ENCODE data around the gene SUPT3H. TPM values are rescaled to one million over a fixed set of nuclear protein-coding genes. Genes with fewer than 3 reads are reported as not detected.
A peak's percentile ranks its signal among the peaks of the same experiment; 100 is the strongest.

SUPT3H gene
- total RNA-seq, 1 donor from 2014 or later: 14.8 TPM

- Mint-ChIP-seq H3K4me3 (ENCODE audit: low read depth) (no peak overlapping the region), H3K27ac (no peak overlapping the region), H3K36me3 (ENCODE audit: low read depth) (peaks cover 7% of the 10 kb centered on the region), H3K4me1 (ENCODE audit: low read depth) (peaks cover 15% of the 10 kb centered on the region), H3K9me3 (no peaks in the 10 kb centered on the region), H3K27me3 (ENCODE audit: low read depth) (no peaks in the 10 kb centered on the region)
- DNase-seq (ENCODE audit: low spot score): no peak
- intact Hi-C loops (cut with micrococcal nuclease): no loop called here
Observed at GRCh38 chr6:45105170-45105820, 272.4 kb downstream of the SUPT3H start.

GRCh38 chr6:45104429-45104828 is 273.3 kb downstream of the SUPT3H start:
- intact Hi-C loops (cut with micrococcal nuclease): no loop called here
- Mint-ChIP-seq H3K4me1 (ENCODE audit: low read depth) (peaks cover 10% of the 10 kb centered on the region), H3K4me3 (ENCODE audit: low read depth) (no peak overlapping the region), H3K9me3 (no peaks in the 10 kb centered on the region), H3K27me3 (ENCODE audit: low read depth) (no peaks in the 10 kb centered on the region), H3K36me3 (ENCODE audit: low read depth) (peaks cover 11% of the 10 kb centered on the region), H3K27ac (no peak overlapping the region)
- no peak for DNase-seq (ENCODE audit: low spot score)

- Mint-ChIP-seq H3K36me3 (ENCODE audit: low read depth) (peaks cover 11% of the 10 kb centered on the region), H3K9me3 (no peaks in the 10 kb centered on the region), H3K27me3 (ENCODE audit: low read depth) (no peaks in the 10 kb centered on the region), H3K4me3 (ENCODE audit: low read depth) (no peak overlapping the region), H3K4me1 (ENCODE audit: low read depth) (no peaks in the 10 kb centered on the region), H3K27ac (no peak overlapping the region)
- no peak for DNase-seq (ENCODE audit: low spot score)
- intact Hi-C loops (cut with micrococcal nuclease): no loop called here
Observed at GRCh38 chr6:45098256-45098655, 279.5 kb downstream of the SUPT3H start.

DNA sequence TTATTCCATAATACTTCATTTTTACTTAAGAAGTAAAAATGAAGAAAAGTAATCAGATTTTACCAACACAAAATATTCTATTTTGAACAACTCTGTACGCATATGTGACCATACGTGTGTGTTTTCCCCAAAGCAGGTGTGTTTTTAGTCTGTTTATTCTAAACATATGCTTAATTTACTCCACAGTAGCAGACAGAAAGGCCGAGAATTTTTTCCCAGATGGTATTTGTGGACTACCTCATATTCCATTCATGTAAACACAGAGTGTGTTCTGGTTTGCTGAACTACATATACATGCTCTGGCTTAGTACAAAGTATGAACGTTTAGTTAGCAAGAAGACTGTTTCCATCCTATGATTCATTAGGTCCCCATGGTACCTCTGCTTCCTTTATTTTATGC is 282.9 kb downstream of the SUPT3H start:
- Mint-ChIP-seq H3K9me3 (no peaks in the 10 kb centered on the region), H3K4me1 (ENCODE audit: low read depth) (no peaks in the 10 kb centered on the region), H3K27ac (no peak overlapping the region), H3K27me3 (ENCODE audit: low read depth) (no peaks in the 10 kb centered on the region), H3K4me3 (ENCODE audit: low read depth) (no peak overlapping the region), H3K36me3 (ENCODE audit: low read depth) (peaks cover under 1% of the 10 kb centered on the region)
- no peak for DNase-seq (ENCODE audit: low spot score)
- intact Hi-C loops (cut with micrococcal nuclease): no loop called here

DNA sequence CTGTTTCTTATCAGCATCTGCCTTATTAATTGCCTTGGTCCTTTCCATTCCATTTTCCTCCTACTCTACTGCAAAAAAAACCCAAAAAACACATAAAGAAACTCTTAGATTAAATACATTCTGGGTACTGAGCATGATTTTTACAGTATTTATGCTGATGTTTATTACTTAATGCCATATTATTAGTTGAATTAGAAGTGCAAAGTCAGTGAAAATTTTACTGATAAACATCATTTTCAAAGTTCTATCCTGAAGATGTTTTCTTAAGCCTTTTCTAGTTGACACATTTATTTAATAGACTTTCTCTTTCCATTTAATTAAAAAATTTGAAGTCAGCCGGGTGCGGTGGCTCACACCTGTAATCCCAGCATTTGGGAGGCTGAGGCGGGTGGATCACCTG is 285.6 kb downstream of the SUPT3H start:
- no peak for DNase-seq (ENCODE audit: low spot score)
- Mint-ChIP-seq H3K36me3 (ENCODE audit: low read depth) (no peaks in the 10 kb centered on the region), H3K4me3 (ENCODE audit: low read depth) (no peak overlapping the region), H3K27ac (no peak overlapping the region), H3K27me3 (ENCODE audit: low read depth) (no peaks in the 10 kb centered on the region), H3K9me3 (no peaks in the 10 kb centered on the region), H3K4me1 (ENCODE audit: low read depth) (no peaks in the 10 kb centered on the region)
- intact Hi-C loops (cut with micrococcal nuclease): no loop called here

DNA sequence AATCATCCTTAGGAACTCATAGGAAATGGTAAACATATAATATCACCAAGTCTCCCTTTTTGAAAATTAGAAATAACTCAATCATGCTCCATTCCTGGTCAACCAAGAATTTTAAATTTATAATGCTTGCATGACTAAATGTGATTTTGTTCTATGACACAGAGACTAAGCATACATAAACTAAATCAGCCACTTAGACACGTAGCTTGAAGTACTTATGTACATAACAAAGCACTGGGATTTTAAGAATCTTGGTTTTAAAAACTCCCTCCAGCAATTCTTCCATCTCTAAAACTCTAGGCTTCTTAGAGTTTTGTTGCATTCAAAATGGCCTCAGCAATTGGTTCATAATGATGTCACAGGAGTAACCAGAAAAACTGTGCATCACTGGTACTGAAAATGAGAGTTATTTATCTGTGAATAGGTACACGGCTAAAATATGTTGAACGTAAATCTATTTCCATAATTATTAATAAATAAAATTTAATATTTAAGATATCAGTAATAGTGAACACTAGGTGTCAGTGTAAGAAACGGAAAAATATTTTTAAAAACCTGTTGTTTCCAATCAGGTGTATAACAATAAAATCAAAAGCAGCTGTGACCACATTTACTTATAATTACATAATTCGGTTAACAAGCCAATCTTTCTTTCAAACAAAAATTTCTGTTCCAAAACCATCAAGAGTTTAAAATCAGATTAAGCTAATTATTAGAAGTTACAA is 291.2 kb downstream of the SUPT3H start:
- H3K36me3 Mint-ChIP-seq (ENCODE audit: low read depth): peaks cover 10% of the 10 kb centered on the region
- DNase-seq (ENCODE audit: low spot score): no peak
- H3K27ac Mint-ChIP-seq: no peak overlapping the region
- no peak overlapping the region for H3K4me3 Mint-ChIP-seq (ENCODE audit: low read depth)
- H3K9me3 Mint-ChIP-seq: peaks cover 11% of the 10 kb centered on the region
- no peaks in the 10 kb centered on the region for H3K27me3 Mint-ChIP-seq (ENCODE audit: low read depth)
- intact Hi-C loops (cut with micrococcal nuclease): no loop called here
- peaks cover 14% of the 10 kb centered on the region for H3K4me1 Mint-ChIP-seq (ENCODE audit: low read depth)

GRCh38 chr6:45084257-45084656 is 293.5 kb downstream of the SUPT3H start:
- Mint-ChIP-seq H3K4me1 (ENCODE audit: low read depth) (peaks cover 14% of the 10 kb centered on the region), H3K36me3 (ENCODE audit: low read depth) (peaks cover 20% of the 10 kb centered on the region), H3K9me3 (peaks cover 28% of the 10 kb centered on the region), H3K27ac (peak overlapping the region; percentile 4), H3K27me3 (ENCODE audit: low read depth) (no peaks in the 10 kb centered on the region), H3K4me3 (ENCODE audit: low read depth) (no peak overlapping the region)
- intact Hi-C loops (cut with micrococcal nuclease): no loop called here
- DNase-seq (ENCODE audit: low spot score): no peak

- peaks cover 45% of the 10 kb centered on the region for H3K9me3 Mint-ChIP-seq
- H3K27ac Mint-ChIP-seq: no peak overlapping the region
- peaks cover 14% of the 10 kb centered on the region for H3K4me1 Mint-ChIP-seq (ENCODE audit: low read depth)
- no peak overlapping the region for H3K4me3 Mint-ChIP-seq (ENCODE audit: low read depth)
- peaks cover 38% of the 10 kb centered on the region for H3K36me3 Mint-ChIP-seq (ENCODE audit: low read depth)
- H3K27me3 Mint-ChIP-seq (ENCODE audit: low read depth): no peaks in the 10 kb centered on the region
- intact Hi-C loops (cut with micrococcal nuclease): no loop called here
- no peak for DNase-seq (ENCODE audit: low spot score)
Observed at GRCh38 chr6:45082091-45082490, 295.6 kb downstream of the SUPT3H start.

DNA sequence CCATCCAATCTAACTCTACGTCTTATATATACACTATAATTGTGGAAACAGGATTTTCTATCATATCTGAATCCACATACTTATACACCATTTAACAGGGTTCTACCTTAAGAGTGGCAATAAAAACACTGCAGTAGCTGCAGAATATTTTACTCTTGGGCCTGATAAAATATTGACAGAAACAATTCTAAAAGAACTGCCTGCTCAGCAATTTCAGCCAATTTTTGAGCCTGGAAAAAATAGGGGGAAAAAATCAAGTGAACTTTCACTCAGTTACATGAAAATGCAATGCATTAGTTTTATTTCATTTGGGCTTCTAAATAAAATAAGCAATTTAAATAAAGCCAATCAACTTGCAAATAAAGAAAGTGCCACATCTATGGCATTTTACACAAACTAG is 296.1 kb downstream of the SUPT3H start:
- no peak overlapping the region for H3K27ac Mint-ChIP-seq
- intact Hi-C loops (cut with micrococcal nuclease): no loop called here
- H3K36me3 Mint-ChIP-seq (ENCODE audit: low read depth): peaks cover 40% of the 10 kb centered on the region
- no peaks in the 10 kb centered on the region for H3K27me3 Mint-ChIP-seq (ENCODE audit: low read depth)
- peaks cover 45% of the 10 kb centered on the region for H3K9me3 Mint-ChIP-seq
- H3K4me1 Mint-ChIP-seq (ENCODE audit: low read depth): peaks cover 15% of the 10 kb centered on the region
- no peak overlapping the region for H3K4me3 Mint-ChIP-seq (ENCODE audit: low read depth)
- DNase-seq (ENCODE audit: low spot score): no peak

GRCh38 chr6:45078432-45078831 is 299.3 kb downstream of the SUPT3H start:
- H3K27me3 Mint-ChIP-seq (ENCODE audit: low read depth): no peaks in the 10 kb centered on the region
- H3K4me1 Mint-ChIP-seq (ENCODE audit: low read depth): peaks cover 15% of the 10 kb centered on the region
- peaks cover 31% of the 10 kb centered on the region for H3K36me3 Mint-ChIP-seq (ENCODE audit: low read depth)
- no peak overlapping the region for H3K27ac Mint-ChIP-seq
- H3K4me3 Mint-ChIP-seq (ENCODE audit: low read depth): no peak overlapping the region
- peaks cover 36% of the 10 kb centered on the region for H3K9me3 Mint-ChIP-seq
- DNase-seq (ENCODE audit: low spot score): no peak
- intact Hi-C loops (cut with micrococcal nuclease): no loop called here

DNA sequence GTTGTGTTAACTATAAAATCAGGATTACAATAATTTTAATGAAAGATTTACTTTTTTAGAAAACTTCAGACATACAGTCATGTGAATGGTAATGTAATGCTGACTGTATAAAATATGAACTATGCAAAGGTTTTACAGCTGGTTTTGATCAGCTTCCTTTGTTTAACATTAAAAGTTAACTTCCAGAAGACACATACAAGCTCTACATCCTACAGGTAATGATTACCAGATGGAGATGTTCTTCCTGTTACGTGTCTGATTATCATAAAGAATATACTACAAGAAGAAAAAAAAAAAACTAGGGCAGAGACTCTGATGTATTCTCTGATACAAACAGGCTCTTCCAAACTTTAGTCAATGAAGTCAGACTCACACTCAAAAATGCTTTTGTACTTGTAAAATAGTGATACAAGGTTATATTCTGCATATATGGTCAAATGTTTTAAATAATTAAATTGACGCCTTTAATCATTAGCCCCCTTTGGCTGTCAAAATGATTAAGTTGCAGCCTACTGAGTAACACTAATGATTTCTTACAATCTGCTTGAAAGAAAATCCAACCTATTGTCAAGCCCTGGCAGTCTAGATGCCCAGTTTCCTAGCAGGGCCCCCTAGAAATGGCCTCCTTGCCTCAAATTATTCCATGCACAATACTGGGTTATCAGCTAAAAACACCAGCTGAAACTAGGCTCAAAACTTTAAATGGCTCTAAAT is 301.4 kb downstream of the SUPT3H start:
- no peak for DNase-seq (ENCODE audit: low spot score)
- Mint-ChIP-seq H3K36me3 (ENCODE audit: low read depth) (peaks cover 31% of the 10 kb centered on the region), H3K27ac (no peak overlapping the region), H3K9me3 (peaks cover 35% of the 10 kb centered on the region), H3K4me1 (ENCODE audit: low read depth) (peaks cover 24% of the 10 kb centered on the region), H3K27me3 (ENCODE audit: low read depth) (no peaks in the 10 kb centered on the region), H3K4me3 (ENCODE audit: low read depth) (no peak overlapping the region)
- intact Hi-C loops (cut with micrococcal nuclease): no loop called here

DNA sequence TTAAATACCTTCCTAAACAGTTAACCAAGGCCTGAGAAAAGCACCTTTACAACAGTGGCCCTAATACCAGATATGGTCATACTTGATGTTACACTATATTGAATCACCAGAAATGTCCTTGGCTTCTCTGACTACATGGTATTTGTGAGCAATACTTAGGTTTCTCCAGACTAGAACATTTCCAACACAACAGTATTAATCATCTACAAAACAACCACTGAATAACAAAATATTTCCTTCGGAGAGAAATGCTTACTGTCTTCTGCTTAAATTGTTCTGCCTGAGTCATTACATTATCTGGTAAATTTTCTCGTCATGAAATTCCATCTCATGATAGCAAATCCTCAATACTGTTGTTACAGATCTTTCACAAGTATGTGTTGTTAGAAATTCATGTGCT is 302.5 kb downstream of the SUPT3H start:
- Mint-ChIP-seq H3K27me3 (ENCODE audit: low read depth) (no peaks in the 10 kb centered on the region), H3K4me3 (ENCODE audit: low read depth) (no peak overlapping the region), H3K4me1 (ENCODE audit: low read depth) (peaks cover 26% of the 10 kb centered on the region), H3K27ac (no peak overlapping the region), H3K36me3 (ENCODE audit: low read depth) (peaks cover 30% of the 10 kb centered on the region), H3K9me3 (peaks cover 28% of the 10 kb centered on the region)
- no peak for DNase-seq (ENCODE audit: low spot score)
- intact Hi-C loops (cut with micrococcal nuclease): no loop called here

DNA sequence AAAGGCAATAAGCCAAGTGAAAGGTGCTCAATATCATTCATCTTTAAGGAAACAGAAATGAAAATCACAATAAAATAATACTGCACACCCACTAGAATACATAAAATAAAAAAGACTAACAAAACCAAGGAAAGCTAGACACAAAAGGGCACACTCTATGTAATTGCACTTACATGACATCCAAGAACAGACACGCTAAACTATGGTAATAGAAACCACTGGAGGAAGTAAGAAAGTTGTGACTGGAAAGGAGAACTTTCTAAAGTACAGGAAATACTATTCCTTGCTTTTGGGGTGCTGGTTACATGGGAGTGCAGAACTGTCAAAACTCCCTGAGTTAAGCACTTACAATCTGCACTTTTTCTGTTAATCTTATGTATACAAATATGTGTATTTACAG is 303.3 kb downstream of the SUPT3H start:
- H3K36me3 Mint-ChIP-seq (ENCODE audit: low read depth): peaks cover 22% of the 10 kb centered on the region
- DNase-seq (ENCODE audit: low spot score): no peak
- H3K4me3 Mint-ChIP-seq (ENCODE audit: low read depth): no peak overlapping the region
- H3K9me3 Mint-ChIP-seq: peaks cover 19% of the 10 kb centered on the region
- intact Hi-C loops (cut with micrococcal nuclease): no loop called here
- H3K4me1 Mint-ChIP-seq (ENCODE audit: low read depth): peaks cover 26% of the 10 kb centered on the region
- no peak overlapping the region for H3K27ac Mint-ChIP-seq
- no peaks in the 10 kb centered on the region for H3K27me3 Mint-ChIP-seq (ENCODE audit: low read depth)
